Loucy (cell line): ENCODE data around the gene OR10A3.

Experiments
- EZH2phosphoT487 ChIP-seq: fragments of 200-600 bp; IDR thresholded peaks from 2 replicates; pipeline ENCODE4 v1.6.1; 2018; ENCODE audit warnings: antibody characterized with exemption, mild to moderate bottlenecking, moderate library complexity, borderline replicate concordance
- TF ChIP-seq, protein P1 (sequence below): fragments of 200-600 bp; sonication (generic); conservative IDR thresholded peaks from 2 replicates; pipeline ENCODE4 v1.5.1; 2014; ENCODE audit warnings: mild to moderate bottlenecking, antibody characterized with exemption, low read length

DNA sequence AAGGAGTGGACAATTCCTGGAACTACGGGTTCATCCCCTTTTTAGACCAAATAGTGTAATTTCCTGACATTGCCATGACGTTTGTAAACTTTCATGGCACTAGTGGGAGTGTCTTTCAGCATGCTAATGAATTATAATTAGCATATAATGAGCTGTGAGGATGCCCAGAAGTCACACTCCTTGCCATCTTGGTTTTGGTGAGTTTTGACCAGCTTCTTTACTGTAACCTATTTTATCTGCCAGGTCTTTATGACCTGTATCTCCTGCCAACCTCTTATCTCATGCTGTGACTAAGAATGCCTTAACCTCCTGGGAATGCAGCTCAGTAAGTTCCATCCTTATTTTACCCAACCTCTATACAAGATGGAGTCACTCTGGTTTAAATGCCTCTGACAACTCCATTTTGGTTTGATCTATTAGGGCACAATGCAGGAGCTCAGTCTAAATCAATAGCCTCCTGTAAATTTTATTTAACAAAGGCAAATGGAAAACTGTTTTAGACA lies 31.2 kb downstream of the OR10A3 start:
- TF ChIP-seq, protein P1, sequence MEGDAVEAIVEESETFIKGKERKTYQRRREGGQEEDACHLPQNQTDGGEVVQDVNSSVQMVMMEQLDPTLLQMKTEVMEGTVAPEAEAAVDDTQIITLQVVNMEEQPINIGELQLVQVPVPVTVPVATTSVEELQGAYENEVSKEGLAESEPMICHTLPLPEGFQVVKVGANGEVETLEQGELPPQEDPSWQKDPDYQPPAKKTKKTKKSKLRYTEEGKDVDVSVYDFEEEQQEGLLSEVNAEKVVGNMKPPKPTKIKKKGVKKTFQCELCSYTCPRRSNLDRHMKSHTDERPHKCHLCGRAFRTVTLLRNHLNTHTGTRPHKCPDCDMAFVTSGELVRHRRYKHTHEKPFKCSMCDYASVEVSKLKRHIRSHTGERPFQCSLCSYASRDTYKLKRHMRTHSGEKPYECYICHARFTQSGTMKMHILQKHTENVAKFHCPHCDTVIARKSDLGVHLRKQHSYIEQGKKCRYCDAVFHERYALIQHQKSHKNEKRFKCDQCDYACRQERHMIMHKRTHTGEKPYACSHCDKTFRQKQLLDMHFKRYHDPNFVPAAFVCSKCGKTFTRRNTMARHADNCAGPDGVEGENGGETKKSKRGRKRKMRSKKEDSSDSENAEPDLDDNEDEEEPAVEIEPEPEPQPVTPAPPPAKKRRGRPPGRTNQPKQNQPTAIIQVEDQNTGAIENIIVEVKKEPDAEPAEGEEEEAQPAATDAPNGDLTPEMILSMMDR: no peak
- no peak for TF ChIP-seq EZH2phosphoT487
